Measurements from ENCODE around the gene BPGM. TPM values are rescaled to one million over a fixed set of nuclear protein-coding genes. Genes with fewer than 3 reads are reported as not detected.

BPGM gene
- total and polyA plus RNA-seq, 9 of the 15 experiments (the other 6 are each of a cell fraction or from before 2014, with no cell fraction given), result 14.1 to 46.1 (median 21.2) TPM

GRCh38 chr7:134695321-134695860, 48.7 kb downstream of the BPGM start:
- Histone ChIP-seq H3K9me1 (ENCODE audit: control insufficient read depth, insufficient read depth, low read length) (no peaks in the 10 kb centered on the region), H3K27ac (ENCODE audit: extremely low read depth, low read depth, low read length) (no peak overlapping the region), H3K9ac (ENCODE audit: insufficient read depth in 1 of 2, low read depth in 2 of 2, low read length in 2 of 2) (no peak overlapping the region), H3K27me3 (ENCODE audit: control insufficient read depth in 2 of 2, insufficient read depth in 2 of 2, low read length in 2 of 2) (peaks cover 38 to 56% of the 10 kb centered on the region in 2 experiments), H3K4me3 (no peak overlapping the region), H2AFZ (ENCODE audit: low read depth, low read length) (no peak overlapping the region), H3K4me1 (replicated peaks in 1 of 2; ENCODE audit: control insufficient read depth in 2 of 2, insufficient read depth in 2 of 2, low read length in 2 of 2) (no peaks in the 10 kb centered on the region), H3K79me2 (ENCODE audit: control insufficient read depth, insufficient read depth, low read length) (no peaks in the 10 kb centered on the region), H3K36me3 (ENCODE audit: control insufficient read depth, insufficient read depth, low read length) (no peaks in the 10 kb centered on the region), H4K20me1 (replicated peaks; ENCODE audit: control insufficient read depth, insufficient read depth, low read length) (no peaks in the 10 kb centered on the region; the same call in 1 of the 2 replicates), H3K4me2 (ENCODE audit: insufficient read depth, low read length) (no peak overlapping the region), H3K9me3 (replicated peaks; ENCODE audit: control insufficient read depth, insufficient read depth, low read depth, low read length) (no peaks in the 10 kb centered on the region)
- ATAC-seq (no peak; the same call in 2 of the 3 replicates), DNase-seq (ENCODE audit: extremely low read depth in 1 of 4, low spot score in 3 of 4) (no peak), FAIRE-seq (no peak)
- ChIA-PET CTCF (ENCODE audit: low intra/inter-chr PET ratio) (interaction anchor here (0.6 kb wide), 1 partner anchor 196 kb away, joined by 3 read pairs; no protein-coding TSS in a partner anchor), POLR2A (interaction anchor here (0.8 to 1.0 kb wide), 2 partner anchors 49 to 69 kb away, joined by 3 to 4 read pairs; partner anchors contain the start of gene BPGM)
- no TSS peak for BruUV-seq (replicated peaks)
- 5% methylated on average over 9 of the region's 9 CpGs for WGBS (ENCODE audit: insufficient coverage, low coverage, missing lambda C conversion rate)
- intact Hi-C loops (cut with micrococcal nuclease), result no loop called here
- in situ Hi-C loops (cut with MboI), result no loop called here
- TF ChIP-seq TAL1 (IDR thresholded peaks at IDR 0.05) (no peak), ZBTB34 (CRISPR knock-in tag; IDR thresholded peaks at IDR 0.05) (no peak), NBN (IDR thresholded peaks at IDR 0.05; ENCODE audit: low read depth) (no peak), CXXC5 (CRISPR knock-in tag; IDR thresholded peaks at IDR 0.05) (no peak), SP2 (IDR thresholded peaks at IDR 0.05; ENCODE audit: extremely low read depth, low read depth, low read length, poor library complexity, severe bottlenecking) (no peak), BCOR (IDR thresholded peaks at IDR 0.05) (no peak)

Measured in K562 (cell line).